Fibroblast of lung (primary cell): ENCODE results near the gene OIT3. TPM values are rescaled to one million over a fixed set of nuclear protein-coding genes. Genes with fewer than 3 reads are reported as not detected.

Experiments
- DNase-seq, 2 donors: peaks; one replicate each; pipeline versions ENCODE4 v3.0.0 to v3.0.0-alpha.2; 2010; ENCODE audit warnings: low read depth in 2 of 2
- H2AFZ ChIP-seq: 2 replicates; pipeline ENCODE4 v1.5.1; 2012; ENCODE audit warnings: low read length, control low read depth, inconsistent platforms
- H3K27ac ChIP-seq: 2 replicates; pipeline ENCODE4 v1.5.1; 2011; ENCODE audit warnings: low read length, control low read depth; ENCODE audit not compliant: insufficient read depth
- H3K27me3 ChIP-seq: 2 replicates; pipeline ENCODE4 v1.5.1; 2011; ENCODE audit warnings: mild to moderate bottlenecking, low read length; ENCODE audit not compliant: control insufficient read depth, insufficient read depth
- H3K36me3 ChIP-seq: 2 replicates; pipeline ENCODE4 v1.5.1; 2011; ENCODE audit warnings: low read length; ENCODE audit not compliant: control insufficient read depth, insufficient read depth
- H3K4me1 ChIP-seq: 2 replicates; pipeline ENCODE4 v1.5.1; 2011; ENCODE audit warnings: low read length; ENCODE audit not compliant: control insufficient read depth, insufficient read depth; ENCODE audit errors: extremely low read depth
- H3K4me2 ChIP-seq: 2 replicates; pipeline ENCODE4 v1.5.1; 2011; ENCODE audit warnings: low read length, control low read depth; ENCODE audit not compliant: insufficient read depth; ENCODE audit errors: extremely low read depth
- H3K4me3 ChIP-seq, 4 experiments: fragments of 200-600 bp in 1 of 4; sonication (generic) in 1 of 4; replicated peaks in 1 of 4; 2 replicates each; pipeline ENCODE4 v1.5.1; 2011 to 2016; ENCODE audit warnings: low read length in 4 of 4, low read depth in 3 of 4, mild to moderate bottlenecking in 3 of 4, control low read depth in 2 of 4, inconsistent platforms in 1 of 4, mixed read lengths in 1 of 4; ENCODE audit not compliant: insufficient read depth in 1 of 4; ENCODE audit errors: control extremely low read depth in 1 of 4
- H3K79me2 ChIP-seq: 2 replicates; pipeline ENCODE4 v1.5.1; 2012; ENCODE audit warnings: mild to moderate bottlenecking, low read length, inconsistent platforms; ENCODE audit not compliant: control insufficient read depth, insufficient read depth
- H3K9ac ChIP-seq: 2 replicates; pipeline ENCODE4 v1.5.1; 2011; ENCODE audit warnings: mild to moderate bottlenecking, low read length, control low read depth; ENCODE audit not compliant: insufficient read depth
- H3K9me3 ChIP-seq: 2 replicates; pipeline ENCODE4 v1.5.1; 2012; ENCODE audit warnings: low read depth, low read length; ENCODE audit not compliant: control insufficient read depth, insufficient read depth
- H4K20me1 ChIP-seq: 2 replicates; pipeline ENCODE4 v1.5.1; 2011; ENCODE audit warnings: low read length; ENCODE audit not compliant: control insufficient read depth, insufficient read depth; ENCODE audit errors: extremely low read depth
- CTCF ChIP-seq, 2 donors: IDR thresholded peaks in 1 of 2; conservative IDR thresholded peaks in 1 of 2; 1 replicate in 1 of 2; 2 replicates in 1 of 2; pipeline ENCODE4 v1.5.1; 2011 to 2012; ENCODE audit warnings: low read length in 2 of 2, control low read depth in 1 of 2, inconsistent platforms in 1 of 2, low read depth in 1 of 2, mild to moderate bottlenecking in 1 of 2
- EZH2 ChIP-seq: IDR thresholded peaks from 2 replicates; pipeline ENCODE4 v1.5.1; 2012; ENCODE audit warnings: low read length, control low read depth, mild to moderate bottlenecking; ENCODE audit errors: missing control alignments
- polyA plus RNA-seq, 2 donors: library from polyadenylated mRNA; depleted of rRNA in 1 of 2; stranded (reverse) in 1 of 2; unstranded in 1 of 2; fragments of >200 nt; gene quantifications; 2 replicates each; pipeline ENCODE4 v1.2.1, GENCODE V29; 2011 to 2012; ENCODE audit warnings: missing spikeins in 1 of 2
- total RNA-seq: library from RNA; depleted of rRNA; stranded (reverse); fragments of >200 nt; gene quantifications from 2 replicates; pipeline ENCODE4 v1.2.1, GENCODE V29; 2014

Gene OIT3
- total and polyA plus RNA-seq, 2 donors (not counting 1 experiment from before 2014, with no cell fraction given) = under 0.01 to 0.02 TPM

- Histone ChIP-seq H3K79me2 (no peaks in the 10 kb centered on the region), H3K27ac (no peak overlapping the region), H4K20me1 (no peaks in the 10 kb centered on the region), H2AFZ (no peak overlapping the region), H3K27me3 (no peaks in the 10 kb centered on the region), H3K4me1 (no peaks in the 10 kb centered on the region), H3K4me2 (no peak overlapping the region), H3K4me3 (no peak overlapping the region), H3K36me3 (peaks cover 3% of the 10 kb centered on the region), H3K9ac (no peak overlapping the region), H3K9me3 (no peaks in the 10 kb centered on the region)
- DNase-seq = no peak
- TF ChIP-seq EZH2 (no peak), CTCF (conservative IDR thresholded peaks at IDR 0.05 in 1 of 2, IDR thresholded peaks at IDR 0.05 in 1 of 2; ENCODE audit: low read depth in 1 of 2, low read length in 2 of 2) (no peak)
Measured at GRCh38 chr10:72862957-72863356, 30.6 kb upstream of the OIT3 start.

GRCh38 chr10:72875250-72876055 is 18.1 kb upstream of the OIT3 start:
- Histone ChIP-seq H3K4me2 (no peak overlapping the region), H3K4me3 (no peak overlapping the region), H3K27ac (no peak overlapping the region), H3K79me2 (no peaks in the 10 kb centered on the region), H3K36me3 (no peaks in the 10 kb centered on the region), H4K20me1 (no peaks in the 10 kb centered on the region), H3K27me3 (no peaks in the 10 kb centered on the region), H2AFZ (no peak overlapping the region), H3K4me1 (no peaks in the 10 kb centered on the region), H3K9ac (no peak overlapping the region), H3K9me3 (no peaks in the 10 kb centered on the region)
- DNase-seq = peak; percentile 22 to 54
- TF ChIP-seq EZH2 = no peak
- TF ChIP-seq CTCF (conservative IDR thresholded peaks at IDR 0.05 in 1 of 2, IDR thresholded peaks at IDR 0.05 in 1 of 2; ENCODE audit: low read depth in 1 of 2, low read length in 2 of 2) = peak; percentile 33 to 59

GRCh38 chr10:72879245-72879644 is 14.3 kb upstream of the OIT3 start:
- Histone ChIP-seq H3K9me3 (no peaks in the 10 kb centered on the region), H3K27ac (no peak overlapping the region), H2AFZ (no peak overlapping the region), H3K36me3 (no peaks in the 10 kb centered on the region), H3K4me2 (no peak overlapping the region), H3K79me2 (no peaks in the 10 kb centered on the region), H3K27me3 (no peaks in the 10 kb centered on the region), H3K4me1 (no peaks in the 10 kb centered on the region), H3K4me3 (no peak overlapping the region), H3K9ac (no peak overlapping the region), H4K20me1 (no peaks in the 10 kb centered on the region)
- no peak for DNase-seq
- TF ChIP-seq CTCF (conservative IDR thresholded peaks at IDR 0.05 in 1 of 2, IDR thresholded peaks at IDR 0.05 in 1 of 2; ENCODE audit: low read depth in 1 of 2, low read length in 2 of 2) (no peak), EZH2 (no peak)
